Measurements from ENCODE around the gene EDA.

DNA sequence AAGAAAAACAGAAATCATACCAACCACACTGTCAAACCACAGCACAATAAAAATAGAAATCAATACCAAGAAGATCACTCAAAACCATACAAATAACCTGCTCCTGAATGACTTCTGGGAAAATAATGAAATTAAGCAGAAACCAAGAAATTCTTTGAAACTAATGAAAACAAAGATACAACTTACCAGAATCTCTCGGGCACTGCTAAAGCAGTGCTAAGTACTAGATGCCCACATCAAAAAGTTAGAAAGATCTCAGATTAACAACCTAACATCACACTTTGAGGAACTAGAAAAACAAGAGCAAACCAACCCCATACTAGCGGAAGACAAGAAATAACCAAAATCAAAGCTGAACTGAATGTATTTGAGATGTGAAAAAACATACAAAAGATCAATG lies 400.6 kb downstream of the EDA start:
- TF ChIP-seq, protein P1, sequence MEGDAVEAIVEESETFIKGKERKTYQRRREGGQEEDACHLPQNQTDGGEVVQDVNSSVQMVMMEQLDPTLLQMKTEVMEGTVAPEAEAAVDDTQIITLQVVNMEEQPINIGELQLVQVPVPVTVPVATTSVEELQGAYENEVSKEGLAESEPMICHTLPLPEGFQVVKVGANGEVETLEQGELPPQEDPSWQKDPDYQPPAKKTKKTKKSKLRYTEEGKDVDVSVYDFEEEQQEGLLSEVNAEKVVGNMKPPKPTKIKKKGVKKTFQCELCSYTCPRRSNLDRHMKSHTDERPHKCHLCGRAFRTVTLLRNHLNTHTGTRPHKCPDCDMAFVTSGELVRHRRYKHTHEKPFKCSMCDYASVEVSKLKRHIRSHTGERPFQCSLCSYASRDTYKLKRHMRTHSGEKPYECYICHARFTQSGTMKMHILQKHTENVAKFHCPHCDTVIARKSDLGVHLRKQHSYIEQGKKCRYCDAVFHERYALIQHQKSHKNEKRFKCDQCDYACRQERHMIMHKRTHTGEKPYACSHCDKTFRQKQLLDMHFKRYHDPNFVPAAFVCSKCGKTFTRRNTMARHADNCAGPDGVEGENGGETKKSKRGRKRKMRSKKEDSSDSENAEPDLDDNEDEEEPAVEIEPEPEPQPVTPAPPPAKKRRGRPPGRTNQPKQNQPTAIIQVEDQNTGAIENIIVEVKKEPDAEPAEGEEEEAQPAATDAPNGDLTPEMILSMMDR (IDR thresholded peaks at IDR 0.05) = no peak
- TF ChIP-seq POLR2A (IDR thresholded peaks at IDR 0.05) (no peak), POLR2AphosphoS5 (IDR thresholded peaks at IDR 0.05) (no peak)
